IPS-20b (cell line): ENCODE measurements around the gene TMEM123.

Source experiments
- H3K27ac ChIP-seq: one replicate; pipeline ENCODE4 v1.5.1; 2013; ENCODE audit warnings: low read length
- H3K27me3 ChIP-seq: 2 replicates; pipeline ENCODE4 v1.6.1; 2013; ENCODE audit warnings: mild to moderate bottlenecking, low read length, inconsistent platforms; ENCODE audit not compliant: insufficient read depth
- H3K36me3 ChIP-seq: 2 replicates; pipeline ENCODE4 v1.6.1; 2013; ENCODE audit warnings: low read depth, mild to moderate bottlenecking, inconsistent platforms, low read length, moderate library complexity; ENCODE audit not compliant: insufficient read depth
- H3K4me1 ChIP-seq: 2 replicates; pipeline ENCODE4 v1.6.1; 2013; ENCODE audit warnings: mild to moderate bottlenecking, control low read depth, inconsistent platforms, low read length, moderate library complexity; ENCODE audit not compliant: insufficient read depth
- H3K4me3 ChIP-seq: 2 replicates; pipeline ENCODE4 v1.5.1; 2013; ENCODE audit warnings: mild to moderate bottlenecking, low read length, inconsistent platforms
- H3K9ac ChIP-seq: 2 replicates; pipeline ENCODE4 v1.6.1; 2013; ENCODE audit warnings: low read depth, mild to moderate bottlenecking, inconsistent platforms, low read length, moderate library complexity
- H3K9me3 ChIP-seq: 2 replicates; pipeline ENCODE4 v1.6.1; 2013; ENCODE audit warnings: mild to moderate bottlenecking, low read depth, low read length, inconsistent platforms; ENCODE audit not compliant: insufficient read depth

Gene TMEM123

GRCh38 chr11:102469196-102469821 lies 16.7 kb upstream of the TMEM123 start:
- H3K4me3 ChIP-seq = no peak overlapping the region
- no peaks in the 10 kb centered on the region for H3K9me3 ChIP-seq
- H3K36me3 ChIP-seq = no peaks in the 10 kb centered on the region
- H3K9ac ChIP-seq = no peak overlapping the region
- no peaks in the 10 kb centered on the region for H3K4me1 ChIP-seq
- H3K27ac ChIP-seq = no peak overlapping the region
- H3K27me3 ChIP-seq = no peaks in the 10 kb centered on the region

GRCh38 chr11:102468616-102469195 lies 16.1 kb upstream of the TMEM123 start:
- H3K27me3 ChIP-seq = no peaks in the 10 kb centered on the region
- H3K9me3 ChIP-seq = no peaks in the 10 kb centered on the region
- H3K9ac ChIP-seq = no peak overlapping the region
- H3K4me3 ChIP-seq = no peak overlapping the region
- H3K36me3 ChIP-seq = no peaks in the 10 kb centered on the region
- H3K27ac ChIP-seq = no peak overlapping the region
- H3K4me1 ChIP-seq = no peaks in the 10 kb centered on the region

GRCh38 chr11:102467853-102468580 lies 15.5 kb upstream of the TMEM123 start:
- no peak overlapping the region for H3K9ac ChIP-seq
- H3K4me3 ChIP-seq = no peak overlapping the region
- H3K27ac ChIP-seq = no peak overlapping the region

GRCh38 chr11:102467080-102467708 lies 14.6 kb upstream of the TMEM123 start:
- Histone ChIP-seq H3K27me3 (no peaks in the 10 kb centered on the region), H3K36me3 (no peaks in the 10 kb centered on the region), H3K9ac (no peak overlapping the region), H3K4me1 (no peaks in the 10 kb centered on the region), H3K27ac (no peak overlapping the region), H3K4me3 (no peak overlapping the region), H3K9me3 (no peaks in the 10 kb centered on the region)

More at GRCh38 chr11:102467853-102468580, 15.5 kb upstream of the TMEM123 start:
- H3K9me3 ChIP-seq = no peaks in the 10 kb centered on the region
- no peaks in the 10 kb centered on the region for H3K27me3 ChIP-seq
- no peaks in the 10 kb centered on the region for H3K4me1 ChIP-seq
- no peaks in the 10 kb centered on the region for H3K36me3 ChIP-seq

- no peaks in the 10 kb centered on the region for H3K9me3 ChIP-seq
- H3K4me1 ChIP-seq = no peaks in the 10 kb centered on the region
- no peak overlapping the region for H3K9ac ChIP-seq
- H3K36me3 ChIP-seq = no peaks in the 10 kb centered on the region
- no peaks in the 10 kb centered on the region for H3K27me3 ChIP-seq
- H3K27ac ChIP-seq = no peak overlapping the region
- no peak overlapping the region for H3K4me3 ChIP-seq
These were observed 13.1 kb upstream of the TMEM123 start for GRCh38 chr11:102465696-102466095.

- no peak overlapping the region for H3K27ac ChIP-seq
- H3K4me1 ChIP-seq = no peaks in the 10 kb centered on the region
- no peaks in the 10 kb centered on the region for H3K36me3 ChIP-seq
- no peak overlapping the region for H3K4me3 ChIP-seq
- no peaks in the 10 kb centered on the region for H3K9me3 ChIP-seq
- no peak overlapping the region for H3K9ac ChIP-seq
- H3K27me3 ChIP-seq = no peaks in the 10 kb centered on the region
These were observed 12.4 kb upstream of the TMEM123 start for GRCh38 chr11:102464859-102465500.

- Histone ChIP-seq H3K4me3 (no peak overlapping the region), H3K27me3 (no peaks in the 10 kb centered on the region), H3K9me3 (no peaks in the 10 kb centered on the region), H3K9ac (no peak overlapping the region), H3K27ac (no peak overlapping the region), H3K36me3 (no peaks in the 10 kb centered on the region), H3K4me1 (no peaks in the 10 kb centered on the region)
These were observed 11.5 kb upstream of the TMEM123 start for GRCh38 chr11:102464037-102464436.

GRCh38 chr11:102462610-102463009 lies 10.0 kb upstream of the TMEM123 start:
- H3K36me3 ChIP-seq = no peaks in the 10 kb centered on the region
- H3K4me3 ChIP-seq = no peak overlapping the region
- H3K9ac ChIP-seq = no peak overlapping the region

GRCh38 chr11:102459393-102459792 lies 6.8 kb upstream of the TMEM123 start:
- Histone ChIP-seq H3K9me3 (no peaks in the 10 kb centered on the region), H3K4me3 (no peak overlapping the region), H3K27me3 (peaks cover 15% of the 10 kb centered on the region), H3K36me3 (no peaks in the 10 kb centered on the region), H3K27ac (no peak overlapping the region), H3K4me1 (peaks cover 4% of the 10 kb centered on the region; the same call in 1 of the 2 replicates), H3K9ac (no peak overlapping the region)

More at GRCh38 chr11:102462610-102463009, 10.0 kb upstream of the TMEM123 start:
- Histone ChIP-seq H3K27ac (no peak overlapping the region), H3K4me1 (no peaks in the 10 kb centered on the region), H3K27me3 (no peaks in the 10 kb centered on the region), H3K9me3 (no peaks in the 10 kb centered on the region)

- H3K9ac ChIP-seq = no peak overlapping the region
- no peak overlapping the region for H3K4me3 ChIP-seq
- peaks cover 11% of the 10 kb centered on the region for H3K4me1 ChIP-seq
- H3K36me3 ChIP-seq = no peaks in the 10 kb centered on the region
- no peaks in the 10 kb centered on the region for H3K9me3 ChIP-seq
- no peak overlapping the region for H3K27ac ChIP-seq
- H3K27me3 ChIP-seq = peaks cover 22% of the 10 kb centered on the region
These were observed 6.0 kb upstream of the TMEM123 start for GRCh38 chr11:102458548-102458947.

- peaks cover 24% of the 10 kb centered on the region for H3K27me3 ChIP-seq
- no peaks in the 10 kb centered on the region for H3K9me3 ChIP-seq
- no peaks in the 10 kb centered on the region for H3K36me3 ChIP-seq
- no peak overlapping the region for H3K4me3 ChIP-seq
- no peak overlapping the region for H3K27ac ChIP-seq
- H3K9ac ChIP-seq = no peak overlapping the region
- peaks cover 15% of the 10 kb centered on the region for H3K4me1 ChIP-seq
These were observed 5.3 kb upstream of the TMEM123 start for GRCh38 chr11:102457865-102458264.
